ENCODE results near the gene SNX8.
"Not testable (repeated sequence)": the region's sequence is repeated elsewhere in the genome, so short reads cannot be mapped to it uniquely, and the experiment has no call there.

Gene SNX8

DNA sequence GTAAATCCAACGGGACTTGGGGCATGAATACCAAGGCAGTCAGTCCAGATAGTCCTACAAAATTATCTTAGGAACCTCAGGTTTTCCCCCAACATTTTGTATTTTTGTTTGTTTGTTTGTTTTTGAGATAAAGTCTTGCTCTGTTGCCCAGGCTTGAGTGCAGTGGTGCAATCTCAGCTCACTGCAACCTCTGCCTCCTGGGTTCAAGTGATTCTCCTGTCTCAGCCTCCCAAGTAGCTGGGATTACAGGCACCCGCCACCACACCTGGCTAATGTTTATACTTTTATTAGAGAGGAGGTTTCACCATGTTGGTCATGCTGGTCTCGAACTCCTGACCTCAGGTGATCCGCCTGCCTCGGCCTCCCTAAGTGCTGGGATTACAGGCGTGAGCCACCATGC, 9.0 kb downstream of the SNX8 start:
- not testable (repeated sequence) for H3K79me1 ChIP-seq (ENCODE audit: low read depth, low read length); H4K8ac ChIP-seq (ENCODE audit: low read depth, low read length); H3K4me3 ChIP-seq (ENCODE audit: low read length in 2 of 2); H2AK5ac ChIP-seq (ENCODE audit: low read depth, low read length); H2BK15ac ChIP-seq (ENCODE audit: low read length); H3K27ac ChIP-seq (replicated peaks; ENCODE audit: low read length); H2BK12ac ChIP-seq (ENCODE audit: low read length); H3K27me3 ChIP-seq (ENCODE audit: control insufficient read depth in 3 of 3, insufficient read depth in 3 of 3, low read depth in 1 of 3, low read length in 3 of 3); H3K18ac ChIP-seq (ENCODE audit: low read length); H4K91ac ChIP-seq (ENCODE audit: low read depth, low read length, poor library complexity); DNase-seq (ENCODE audit: low spot score); H3K14ac ChIP-seq (ENCODE audit: low read length); H3K4ac ChIP-seq (ENCODE audit: low read length); H3K9ac ChIP-seq (ENCODE audit: low read depth, low read length, poor library complexity); H3K4me2 ChIP-seq (ENCODE audit: insufficient read depth, low read length, poor library complexity, severe bottlenecking); H3K9me3 ChIP-seq (replicated peaks in 1 of 2; ENCODE audit: control insufficient read depth in 2 of 2, insufficient read depth in 1 of 2, low read depth in 1 of 2, low read length in 2 of 2); H3K36me3 ChIP-seq (replicated peaks in 1 of 2; ENCODE audit: control insufficient read depth in 2 of 2, insufficient read depth in 2 of 2, low read length in 2 of 2); H2BK120ac ChIP-seq (ENCODE audit: low read depth, low read length); H2BK5ac ChIP-seq (ENCODE audit: low read length); H2AFZ ChIP-seq (ENCODE audit: low read length); H3K23ac ChIP-seq (ENCODE audit: low read depth, low read length, poor library complexity)
- WGBS, 2 donors (ENCODE audit: extremely low coverage in 2 of 2, insufficient read length in 2 of 2, insufficient replicate concordance in 1 of 2) = no CpG with 5 or more reads among the region's 6 CpGs
- peaks cover 9 to 11% of the 10 kb centered on the region in 2 donors for H3K4me1 ChIP-seq (ENCODE audit: control insufficient read depth in 2 of 2, insufficient read depth in 1 of 2, low read depth in 1 of 2, low read length in 2 of 2)

DNA sequence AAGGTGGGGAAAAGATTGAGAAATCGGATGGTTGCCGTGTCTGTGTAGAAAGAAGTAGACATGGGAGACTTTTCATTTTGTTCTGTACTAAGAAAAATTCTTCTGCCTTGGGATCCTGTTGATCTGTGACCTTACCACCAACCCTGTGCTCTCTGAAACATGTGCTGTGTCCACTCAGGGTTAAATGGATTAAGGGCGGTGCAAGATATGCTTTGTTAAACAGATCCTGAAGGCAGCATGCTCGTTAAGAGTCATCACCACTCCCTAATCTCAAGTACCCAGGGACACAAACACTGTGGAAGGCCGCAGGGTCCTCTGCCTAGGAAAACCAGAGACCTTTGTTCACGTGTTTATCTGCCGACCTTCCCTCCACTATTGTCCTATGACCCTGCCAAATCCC, 10.7 kb downstream of the SNX8 start:
- not testable (repeated sequence) for H3K9ac ChIP-seq (ENCODE audit: low read depth, low read length, poor library complexity); H2AFZ ChIP-seq (ENCODE audit: low read length); H2BK5ac ChIP-seq (ENCODE audit: low read length); H3K4me3 ChIP-seq (ENCODE audit: low read length in 2 of 2); H4K91ac ChIP-seq (ENCODE audit: low read depth, low read length, poor library complexity); H2AK5ac ChIP-seq (ENCODE audit: low read depth, low read length); H3K4me1 ChIP-seq (ENCODE audit: control insufficient read depth in 2 of 2, insufficient read depth in 1 of 2, low read depth in 1 of 2, low read length in 2 of 2); H3K4ac ChIP-seq (ENCODE audit: low read length); H3K79me1 ChIP-seq (ENCODE audit: low read depth, low read length); H3K4me2 ChIP-seq (ENCODE audit: insufficient read depth, low read length, poor library complexity, severe bottlenecking); H3K36me3 ChIP-seq (replicated peaks in 1 of 2; ENCODE audit: control insufficient read depth in 2 of 2, insufficient read depth in 2 of 2, low read length in 2 of 2); H3K9me3 ChIP-seq (replicated peaks in 1 of 2; ENCODE audit: control insufficient read depth in 2 of 2, insufficient read depth in 1 of 2, low read depth in 1 of 2, low read length in 2 of 2); H3K18ac ChIP-seq (ENCODE audit: low read length); DNase-seq (ENCODE audit: low spot score); H2BK12ac ChIP-seq (ENCODE audit: low read length); H3K27ac ChIP-seq (replicated peaks; ENCODE audit: low read length); H4K8ac ChIP-seq (ENCODE audit: low read depth, low read length); H3K23ac ChIP-seq (ENCODE audit: low read depth, low read length, poor library complexity); H3K27me3 ChIP-seq (ENCODE audit: control insufficient read depth in 3 of 3, insufficient read depth in 3 of 3, low read depth in 1 of 3, low read length in 3 of 3); H2BK120ac ChIP-seq (ENCODE audit: low read depth, low read length); H2BK15ac ChIP-seq (ENCODE audit: low read length); H3K14ac ChIP-seq (ENCODE audit: low read length)
- WGBS, 2 donors (ENCODE audit: extremely low coverage in 2 of 2, insufficient read length in 2 of 2, insufficient replicate concordance in 1 of 2) = no CpG with 5 or more reads among the region's 7 CpGs

DNA sequence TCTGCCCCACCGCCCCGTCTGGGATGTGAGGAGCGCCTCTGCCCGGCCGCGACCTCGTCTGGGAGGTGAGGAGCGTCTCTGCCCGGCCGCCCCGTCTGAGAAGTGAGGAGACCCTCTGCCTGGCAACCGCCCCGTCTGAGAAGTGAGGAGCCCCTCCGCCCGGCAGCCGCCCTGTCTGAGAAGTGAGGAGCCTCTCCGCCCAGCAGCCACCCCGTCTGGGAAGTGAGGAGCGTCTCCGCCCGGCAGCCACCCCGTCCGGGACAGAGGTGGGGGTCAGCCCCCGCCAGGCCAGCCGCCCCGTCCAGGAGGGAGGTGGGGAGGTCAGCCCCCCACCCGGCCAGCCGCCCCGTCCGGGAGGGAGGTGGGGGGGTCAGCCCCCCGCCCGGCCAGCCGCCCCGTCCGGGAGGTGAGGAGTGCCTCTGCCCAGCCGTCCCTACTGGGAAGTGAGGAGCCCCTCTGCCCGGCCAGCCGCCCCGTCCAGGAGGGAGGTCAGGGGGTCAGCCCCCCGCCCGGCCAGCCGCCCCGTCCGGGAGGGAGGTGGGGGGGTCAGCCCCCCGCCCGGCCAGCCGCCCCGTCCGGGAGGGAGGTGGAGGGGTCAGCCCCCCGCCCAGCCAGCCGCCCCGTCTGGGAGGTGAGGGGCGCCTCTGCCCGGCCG, 11.4 kb downstream of the SNX8 start:
- H2AFZ ChIP-seq (ENCODE audit: low read length); H3K4me2 ChIP-seq (ENCODE audit: insufficient read depth, low read length, poor library complexity, severe bottlenecking); H3K23ac ChIP-seq (ENCODE audit: low read depth, low read length, poor library complexity); H3K27ac ChIP-seq (replicated peaks; ENCODE audit: low read length); H3K9ac ChIP-seq (ENCODE audit: low read depth, low read length, poor library complexity); H3K4ac ChIP-seq (ENCODE audit: low read length); H3K27me3 ChIP-seq (ENCODE audit: control insufficient read depth in 3 of 3, insufficient read depth in 3 of 3, low read depth in 1 of 3, low read length in 3 of 3); H2BK12ac ChIP-seq (ENCODE audit: low read length); H3K36me3 ChIP-seq (replicated peaks in 1 of 2; ENCODE audit: control insufficient read depth in 2 of 2, insufficient read depth in 2 of 2, low read length in 2 of 2); H3K79me1 ChIP-seq (ENCODE audit: low read depth, low read length); H4K91ac ChIP-seq (ENCODE audit: low read depth, low read length, poor library complexity); H2BK120ac ChIP-seq (ENCODE audit: low read depth, low read length); H3K18ac ChIP-seq (ENCODE audit: low read length); H2BK5ac ChIP-seq (ENCODE audit: low read length); H3K9me3 ChIP-seq (replicated peaks in 1 of 2; ENCODE audit: control insufficient read depth in 2 of 2, insufficient read depth in 1 of 2, low read depth in 1 of 2, low read length in 2 of 2); H2AK5ac ChIP-seq (ENCODE audit: low read depth, low read length); H3K14ac ChIP-seq (ENCODE audit: low read length); H3K4me1 ChIP-seq (ENCODE audit: control insufficient read depth in 2 of 2, insufficient read depth in 1 of 2, low read depth in 1 of 2, low read length in 2 of 2); H3K4me3 ChIP-seq (ENCODE audit: low read length in 2 of 2); H2BK15ac ChIP-seq (ENCODE audit: low read length); DNase-seq (ENCODE audit: low spot score); H4K8ac ChIP-seq (ENCODE audit: low read depth, low read length): not testable (repeated sequence)
- WGBS, 2 donors (ENCODE audit: extremely low coverage in 2 of 2, insufficient read length in 2 of 2, insufficient replicate concordance in 1 of 2) = no CpG with 5 or more reads among the region's 55 CpGs

DNA sequence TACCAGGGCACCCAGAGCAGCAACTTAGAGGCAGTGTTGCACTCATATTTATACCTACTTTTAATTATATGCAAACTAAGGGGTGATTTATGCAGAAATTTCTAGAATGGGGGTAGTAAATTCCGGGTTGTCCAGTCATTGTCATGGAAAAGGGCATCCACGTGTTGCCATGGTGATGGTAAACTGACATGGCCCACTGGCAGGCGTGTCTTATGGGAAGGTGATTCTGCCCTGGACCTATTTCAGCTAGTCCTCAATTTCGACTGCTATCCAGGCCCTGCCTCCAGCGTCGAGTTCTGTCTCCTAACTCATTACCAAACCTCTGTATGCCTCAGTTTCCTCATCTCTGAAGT, 12.8 kb downstream of the SNX8 start:
- Histone ChIP-seq H2AFZ (ENCODE audit: low read length) (no peak overlapping the region), H2BK120ac (ENCODE audit: low read depth, low read length) (no peak overlapping the region), H2BK15ac (ENCODE audit: low read length) (no peak overlapping the region), H3K27ac (replicated peaks; ENCODE audit: low read length) (no peak overlapping the region), H3K79me1 (ENCODE audit: low read depth, low read length) (peaks cover 3% of the 10 kb centered on the region), H3K4me1 (ENCODE audit: control insufficient read depth in 2 of 2, insufficient read depth in 1 of 2, low read depth in 1 of 2, low read length in 2 of 2) (peaks cover 3 to 4% of the 10 kb centered on the region in 2 donors), H2BK12ac (ENCODE audit: low read length) (no peak overlapping the region), H3K4me3 (ENCODE audit: low read length in 2 of 2) (no peak overlapping the region), H3K23ac (ENCODE audit: low read depth, low read length, poor library complexity) (no peak overlapping the region), H4K8ac (ENCODE audit: low read depth, low read length) (no peak overlapping the region), H4K91ac (ENCODE audit: low read depth, low read length, poor library complexity) (no peak overlapping the region), H3K9me3 (replicated peaks in 1 of 2; ENCODE audit: control insufficient read depth in 2 of 2, insufficient read depth in 1 of 2, low read depth in 1 of 2, low read length in 2 of 2) (peaks cover 3% of the 10 kb centered on the region in 2 donors), H3K27me3 (ENCODE audit: control insufficient read depth in 3 of 3, insufficient read depth in 3 of 3, low read depth in 1 of 3, low read length in 3 of 3) (no peaks in the 10 kb centered on the region), H2BK5ac (ENCODE audit: low read length) (no peak overlapping the region), H3K9ac (ENCODE audit: low read depth, low read length, poor library complexity) (no peak overlapping the region), H3K4ac (ENCODE audit: low read length) (no peak overlapping the region), H3K18ac (ENCODE audit: low read length) (no peak overlapping the region), H3K4me2 (ENCODE audit: insufficient read depth, low read length, poor library complexity, severe bottlenecking) (no peak overlapping the region), H2AK5ac (ENCODE audit: low read depth, low read length) (no peak overlapping the region), H3K36me3 (replicated peaks in 1 of 2; ENCODE audit: control insufficient read depth in 2 of 2, insufficient read depth in 2 of 2, low read length in 2 of 2) (no peaks in the 10 kb centered on the region), H3K14ac (ENCODE audit: low read length) (no peak overlapping the region)
- no peak for DNase-seq (ENCODE audit: low spot score)
- WGBS, 2 donors (ENCODE audit: extremely low coverage in 2 of 2, insufficient read length in 2 of 2, insufficient replicate concordance in 1 of 2) = no CpG with 5 or more reads among the region's 6 CpGs

Measured in neuronal stem cell (in vitro differentiated cells).